Aorta (tissue), 5 donors: ENCODE measurements around the gene RGS9. TPM values are rescaled to one million over a fixed set of nuclear protein-coding genes. Genes with fewer than 3 reads are reported as not detected.
"Not testable (repeated sequence)": the region's sequence is repeated elsewhere in the genome, so short reads cannot be mapped to it uniquely, and the experiment has no call there.

Source experiments
- ATAC-seq: fragments of 200-7000 bp; cut with Tn5 transposase; one replicate; pipeline ENCODE4 v1.9.1; 2022; ENCODE audit warnings: moderate library complexity; ENCODE audit not compliant: low FRiP score
- DNase-seq, 2 donors: peaks; one replicate each; pipeline ENCODE4 v3.0.0-alpha.2; 2020
- H3K27ac ChIP-seq, 2 donors: one replicate each; pipeline ENCODE4 v1.5.1; 2013; ENCODE audit warnings: low read length in 2 of 2, mild to moderate bottlenecking in 2 of 2, moderate library complexity in 2 of 2, control low read depth in 1 of 2, inconsistent platforms in 1 of 2, low read depth in 1 of 2
- H3K27me3 ChIP-seq, 2 donors: one replicate each; pipeline ENCODE4 v1.6.1; 2013; ENCODE audit warnings: control low read depth in 1 of 2, low read length in 1 of 2, mild to moderate bottlenecking in 1 of 2, moderate library complexity in 1 of 2; ENCODE audit not compliant: insufficient read depth in 2 of 2, control insufficient read depth in 1 of 2
- H3K36me3 ChIP-seq, 2 donors: one replicate each; pipeline ENCODE4 v1.6.1; 2013; ENCODE audit warnings: control low read depth in 1 of 2, low read length in 1 of 2, mild to moderate bottlenecking in 1 of 2; ENCODE audit not compliant: insufficient read depth in 2 of 2, control insufficient read depth in 1 of 2
- H3K4me1 ChIP-seq, 2 donors: one replicate each; pipeline ENCODE4 v1.6.1; 2013; ENCODE audit warnings: low read length in 2 of 2, control low read depth in 1 of 2, mild to moderate bottlenecking in 1 of 2, moderate library complexity in 1 of 2; ENCODE audit not compliant: insufficient read depth in 2 of 2, control insufficient read depth in 1 of 2
- H3K4me3 ChIP-seq, 2 donors: one replicate each; pipeline ENCODE4 v1.5.1; 2013; ENCODE audit warnings: low read length in 2 of 2, control low read depth in 1 of 2, mild to moderate bottlenecking in 1 of 2
- H3K9me3 ChIP-seq: one replicate; pipeline ENCODE4 v1.6.1; 2013; ENCODE audit warnings: mild to moderate bottlenecking, low read length; ENCODE audit not compliant: control insufficient read depth
- WGBS, 2 donors: extraction: QIAGEN DNeasy Blood & Tissue Kit; methylation state at CpG; one replicate each; pipeline ENCODE4 v1.1.7; 2013; 5-methylcytosine and 5-hydroxymethylcytosine counted together
- intact Hi-C, 2 donors: fragments of 100-400 bp; cut with DNase I; formaldehyde crosslinking; loops; one replicate each; pipeline versions ENCODE4 v1.14.2 to v1.15.0; 2022
- polyA plus RNA-seq, 2 donors: library from polyadenylated mRNA; stranded (reverse); fragments of 200-250 nt; gene quantifications; one replicate each; pipeline ENCODE4 v1.2.3, GENCODE V29; 2013
- total RNA-seq, 2 donors: library from RNA; stranded (reverse); fragmentation: NEBNext Ultra II Directional; extraction: Animal tissue kit (Norgen Biotek cat#: 25700); gene quantifications; one replicate each; pipeline ENCODE4 v1.2.1, GENCODE V29; 2021
- donor health status: healthy with polysubstance abuse.
- donor health status: Bipolar disorder and iron deficiency.
- donor health status: DM: no; HTN: no; CAD: no.
- donor health status: DM: no; HTN: no; CAD: no.
- donor health status: DM: yes; HTN: yes; CAD: no.

The RGS9 gene
- total and polyA plus RNA-seq, 4 donors = 0.75 to 7.1 (median 2.2) TPM

- H3K4me1 ChIP-seq, ATAC-seq, H3K27ac ChIP-seq, intact Hi-C loops, H3K27me3 ChIP-seq, H3K4me3 ChIP-seq, DNase-seq, H3K9me3 ChIP-seq, H3K36me3 ChIP-seq: not testable (repeated sequence)
- WGBS, 2 donors = 95% methylated on average over 12 of the region's 12 CpGs
Observed at GRCh38 chr17:65180276-65180675, 43.1 kb downstream of the RGS9 start.

DNA sequence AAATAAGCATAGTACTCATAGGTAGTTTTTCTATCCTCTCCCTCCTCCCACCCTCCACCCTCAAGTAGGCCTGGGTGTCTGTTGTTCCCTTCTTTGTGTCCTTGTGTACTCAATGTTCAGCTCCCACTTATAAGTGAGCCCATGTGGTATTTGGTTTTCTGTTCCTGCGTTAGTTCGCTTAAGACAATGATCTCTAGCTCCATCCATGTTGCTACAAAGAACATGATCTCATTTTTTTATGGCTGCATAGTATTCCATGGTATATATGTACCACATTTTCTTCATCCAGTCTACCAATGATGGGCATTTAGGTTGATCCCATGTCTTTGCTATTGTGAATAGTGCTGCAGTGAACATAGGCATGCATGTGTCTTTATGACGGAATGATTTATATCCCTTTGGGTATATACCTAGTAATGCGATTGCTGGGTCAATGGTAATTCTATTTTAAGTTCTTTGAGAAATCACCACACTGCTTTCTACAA is 43.6 kb downstream of the RGS9 start:
- ATAC-seq, H3K9me3 ChIP-seq, H3K27ac ChIP-seq, intact Hi-C loops, H3K27me3 ChIP-seq, H3K36me3 ChIP-seq, DNase-seq, H3K4me1 ChIP-seq, H3K4me3 ChIP-seq: not testable (repeated sequence)
- WGBS, 2 donors = 94 to 97% methylated on average over 4 of the region's 4 CpGs

- intact Hi-C loops = no loop called here
- Histone ChIP-seq H3K4me1 (no peaks in the 10 kb centered on the region), H3K9me3 (no peaks in the 10 kb centered on the region), H3K36me3 (no peaks in the 10 kb centered on the region), H3K4me3 (no peak overlapping the region), H3K27ac (no peak overlapping the region), H3K27me3 (no peaks in the 10 kb centered on the region)
- 90 to 93% methylated on average over 9 of the region's 9 CpGs for WGBS, 2 donors
- no peak for ATAC-seq
- no peak for DNase-seq
Observed at GRCh38 chr17:65181237-65182061, 44.3 kb downstream of the RGS9 start.

GRCh38 chr17:65182233-65182632 is 45.1 kb downstream of the RGS9 start:
- Histone ChIP-seq H3K9me3 (no peaks in the 10 kb centered on the region), H3K36me3 (no peaks in the 10 kb centered on the region), H3K4me3 (no peak overlapping the region), H3K27me3 (no peaks in the 10 kb centered on the region), H3K27ac (no peak overlapping the region), H3K4me1 (no peaks in the 10 kb centered on the region)
- DNase-seq (no peak), ATAC-seq (no peak)
- intact Hi-C loops = no loop called here
- 94% methylated on average over 9 of the region's 9 CpGs for WGBS, 2 donors

- Histone ChIP-seq H3K27me3 (peaks cover 0 to under 1% of the 10 kb centered on the region in 2 donors), H3K27ac (no peak overlapping the region), H3K36me3 (no peaks in the 10 kb centered on the region), H3K4me1 (no peaks in the 10 kb centered on the region), H3K4me3 (no peak overlapping the region), H3K9me3 (no peaks in the 10 kb centered on the region)
- 0 to 10% methylated on average over 6 of the region's 6 CpGs for WGBS, 2 donors
- intact Hi-C loops = no loop called here
- ATAC-seq = no peak
- no peak for DNase-seq
Observed at GRCh38 chr17:65183736-65184135, 46.6 kb downstream of the RGS9 start.

DNA sequence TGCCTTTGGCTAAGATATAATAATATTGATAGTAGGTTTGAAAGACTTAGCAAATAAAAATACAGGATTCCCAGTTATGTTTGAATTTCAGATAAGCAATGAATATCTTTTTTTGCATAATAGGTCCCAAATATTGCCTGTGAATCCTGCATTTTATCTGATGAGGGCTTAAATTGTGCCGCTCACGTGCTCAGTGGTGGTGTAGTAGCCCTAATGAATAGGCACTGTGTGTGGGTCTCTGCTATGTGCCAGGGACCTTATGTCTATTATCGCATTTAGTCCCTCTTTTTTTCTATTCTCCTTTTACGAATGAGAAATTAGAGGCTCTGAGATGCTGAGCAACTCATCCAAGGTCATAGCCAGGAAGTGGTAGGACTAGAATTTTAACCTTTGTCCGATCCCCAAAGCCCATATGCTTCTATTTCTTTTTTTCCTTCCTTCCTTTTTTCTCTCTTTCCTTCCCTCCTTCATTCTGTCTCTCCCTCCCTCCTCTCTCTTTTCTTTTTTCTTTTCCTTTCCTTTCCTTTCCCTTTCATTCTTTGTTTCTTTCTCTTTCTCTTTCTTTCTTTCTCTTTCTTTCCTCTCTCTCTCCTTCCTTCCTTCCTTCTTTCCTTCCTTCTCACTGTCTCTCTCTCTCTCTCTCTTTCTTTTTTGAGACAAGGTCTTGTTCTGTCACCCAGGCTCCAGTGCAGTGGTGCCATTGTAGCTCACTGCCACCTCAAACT is 47.2 kb downstream of the RGS9 start:
- no peak for DNase-seq
- 59 to 66% methylated on average over 5 of the region's 5 CpGs for WGBS, 2 donors
- intact Hi-C loops = no loop called here
- Histone ChIP-seq H3K27me3 (peaks cover 0 to 1% of the 10 kb centered on the region in 2 donors), H3K4me3 (no peak overlapping the region), H3K36me3 (no peaks in the 10 kb centered on the region), H3K4me1 (no peaks in the 10 kb centered on the region), H3K9me3 (no peaks in the 10 kb centered on the region), H3K27ac (no peak overlapping the region)
- no peak for ATAC-seq

- WGBS, 2 donors = 64 to 72% methylated on average over 4 of the region's 4 CpGs
- no peak overlapping the region for H3K27ac ChIP-seq
Observed at GRCh38 chr17:65185062-65185461, 47.9 kb downstream of the RGS9 start.

DNA sequence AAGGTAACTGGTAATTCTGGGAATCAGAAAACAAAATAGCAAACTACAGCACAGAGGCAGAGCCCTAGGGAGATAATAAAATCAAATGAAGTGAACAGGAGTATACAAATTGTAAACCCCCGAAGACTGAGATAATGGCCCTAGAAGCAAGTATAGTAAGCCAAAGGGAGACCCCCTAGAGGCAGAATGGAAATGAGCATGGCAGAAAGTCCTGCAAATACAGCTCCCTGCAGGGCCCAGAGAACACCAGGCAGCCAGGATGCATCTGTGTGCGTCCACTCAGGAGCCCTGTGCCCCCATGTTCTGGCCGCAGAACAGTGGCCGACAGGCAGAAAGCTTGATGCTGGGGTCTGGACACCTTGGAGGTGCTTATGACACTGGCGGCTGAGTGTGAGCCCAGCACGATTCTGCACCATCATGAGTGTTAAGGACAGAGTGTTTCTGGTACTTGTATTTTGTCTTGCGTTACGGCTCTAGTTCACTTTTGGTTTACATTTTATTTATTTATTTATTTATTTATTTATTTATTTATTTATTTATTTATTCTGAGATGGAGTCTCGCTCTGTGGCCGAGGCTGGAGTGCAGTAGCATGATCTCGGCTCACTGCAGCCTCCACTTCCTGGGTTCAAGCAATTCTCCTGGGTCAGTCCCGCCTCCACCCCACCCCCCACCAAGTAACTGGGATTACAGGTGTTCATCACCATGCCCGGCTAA is 48.7 kb downstream of the RGS9 start:
- Histone ChIP-seq H3K27me3 (peaks cover 0 to 1% of the 10 kb centered on the region in 2 donors), H3K27ac (no peak overlapping the region), H3K4me1 (no peaks in the 10 kb centered on the region), H3K36me3 (no peaks in the 10 kb centered on the region), H3K4me3 (no peak overlapping the region), H3K9me3 (no peaks in the 10 kb centered on the region)
- intact Hi-C loops = no loop called here
- WGBS, 2 donors = 81 to 86% methylated on average over 13 of the region's 13 CpGs
- DNase-seq (no peak), ATAC-seq (no peak)

More at GRCh38 chr17:65185062-65185461, 47.9 kb downstream of the RGS9 start:
- no peaks in the 10 kb centered on the region for H3K4me1 ChIP-seq
- ATAC-seq = no peak
- intact Hi-C loops = no loop called here
- no peaks in the 10 kb centered on the region for H3K9me3 ChIP-seq
- DNase-seq = no peak
- H3K4me3 ChIP-seq = no peak overlapping the region
- H3K27me3 ChIP-seq = peaks cover 0 to 1% of the 10 kb centered on the region in 2 donors
- H3K36me3 ChIP-seq = no peaks in the 10 kb centered on the region
